Measurements from ENCODE around the gene IFI27L2. TPM values are rescaled to one million over a fixed set of nuclear protein-coding genes. Genes with fewer than 3 reads are reported as not detected.

IFI27L2 gene
- total RNA-seq, 1 donor from 2014 or later, result 30.4 TPM

- no peak for DNase-seq (ENCODE audit: low read depth, low spot score)
- no peaks in the 10 kb centered on the region for H3K4me1 Mint-ChIP-seq
These were observed 32.3 kb downstream of the IFI27L2 start for GRCh38 chr14:94097091-94097490.

GRCh38 chr14:94093418-94093817 lies 36.0 kb downstream of the IFI27L2 start:
- TF ChIP-seq, protein P1, sequence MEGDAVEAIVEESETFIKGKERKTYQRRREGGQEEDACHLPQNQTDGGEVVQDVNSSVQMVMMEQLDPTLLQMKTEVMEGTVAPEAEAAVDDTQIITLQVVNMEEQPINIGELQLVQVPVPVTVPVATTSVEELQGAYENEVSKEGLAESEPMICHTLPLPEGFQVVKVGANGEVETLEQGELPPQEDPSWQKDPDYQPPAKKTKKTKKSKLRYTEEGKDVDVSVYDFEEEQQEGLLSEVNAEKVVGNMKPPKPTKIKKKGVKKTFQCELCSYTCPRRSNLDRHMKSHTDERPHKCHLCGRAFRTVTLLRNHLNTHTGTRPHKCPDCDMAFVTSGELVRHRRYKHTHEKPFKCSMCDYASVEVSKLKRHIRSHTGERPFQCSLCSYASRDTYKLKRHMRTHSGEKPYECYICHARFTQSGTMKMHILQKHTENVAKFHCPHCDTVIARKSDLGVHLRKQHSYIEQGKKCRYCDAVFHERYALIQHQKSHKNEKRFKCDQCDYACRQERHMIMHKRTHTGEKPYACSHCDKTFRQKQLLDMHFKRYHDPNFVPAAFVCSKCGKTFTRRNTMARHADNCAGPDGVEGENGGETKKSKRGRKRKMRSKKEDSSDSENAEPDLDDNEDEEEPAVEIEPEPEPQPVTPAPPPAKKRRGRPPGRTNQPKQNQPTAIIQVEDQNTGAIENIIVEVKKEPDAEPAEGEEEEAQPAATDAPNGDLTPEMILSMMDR (conservative IDR thresholded peaks at IDR 0.05), result no peak
- no peak overlapping the region for H3K4me3 Mint-ChIP-seq
- DNase-seq (ENCODE audit: low read depth, low spot score), result no peak
- H3K36me3 Mint-ChIP-seq (ENCODE audit: low read depth), result peaks cover 2% of the 10 kb centered on the region
- H3K27me3 Mint-ChIP-seq (ENCODE audit: low read depth), result no peaks in the 10 kb centered on the region
- H3K9me3 Mint-ChIP-seq, result no peaks in the 10 kb centered on the region
- peak overlapping the region; percentile 25 for H3K27ac Mint-ChIP-seq (ENCODE audit: unreplicated experiment)
- H3K4me1 Mint-ChIP-seq, result no peaks in the 10 kb centered on the region

More at GRCh38 chr14:94097091-94097490, 32.3 kb downstream of the IFI27L2 start:
- H3K27ac Mint-ChIP-seq (ENCODE audit: unreplicated experiment), result no peak overlapping the region
- H3K27me3 Mint-ChIP-seq (ENCODE audit: low read depth), result no peaks in the 10 kb centered on the region
- peaks cover 9% of the 10 kb centered on the region for H3K36me3 Mint-ChIP-seq (ENCODE audit: low read depth)
- no peaks in the 10 kb centered on the region for H3K9me3 Mint-ChIP-seq
- TF ChIP-seq, protein P1 (conservative IDR thresholded peaks at IDR 0.05), result no peak
- no peak overlapping the region for H3K4me3 Mint-ChIP-seq

DNA sequence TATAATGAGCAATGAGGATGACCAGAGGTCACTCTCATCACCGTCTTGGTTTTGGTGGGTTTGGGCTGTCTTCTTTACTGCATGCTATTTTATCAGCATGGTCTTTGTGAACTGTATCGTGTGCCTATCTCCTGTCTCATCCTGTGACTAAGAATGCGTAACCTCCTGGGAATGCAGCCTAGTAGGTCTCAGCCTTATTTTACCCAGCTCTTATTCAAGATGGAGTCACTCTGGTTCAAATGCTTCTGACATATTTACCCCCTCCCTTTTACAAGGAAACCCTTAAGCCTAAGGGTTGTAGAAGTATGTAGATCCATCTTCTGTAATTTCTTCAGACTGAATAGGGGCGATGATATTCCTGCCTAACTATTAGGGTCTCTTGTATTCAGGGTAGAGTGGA lies 39.9 kb downstream of the IFI27L2 start:
- TF ChIP-seq, protein P1 (conservative IDR thresholded peaks at IDR 0.05), result no peak
- peaks cover 3% of the 10 kb centered on the region for H3K4me1 Mint-ChIP-seq
- no peaks in the 10 kb centered on the region for H3K27me3 Mint-ChIP-seq (ENCODE audit: low read depth)
- H3K4me3 Mint-ChIP-seq, result no peak overlapping the region
- DNase-seq (ENCODE audit: low read depth, low spot score), result no peak
- no peaks in the 10 kb centered on the region for H3K9me3 Mint-ChIP-seq
- no peak overlapping the region for H3K27ac Mint-ChIP-seq (ENCODE audit: unreplicated experiment)
- H3K36me3 Mint-ChIP-seq (ENCODE audit: low read depth), result peaks cover 3% of the 10 kb centered on the region

DNA sequence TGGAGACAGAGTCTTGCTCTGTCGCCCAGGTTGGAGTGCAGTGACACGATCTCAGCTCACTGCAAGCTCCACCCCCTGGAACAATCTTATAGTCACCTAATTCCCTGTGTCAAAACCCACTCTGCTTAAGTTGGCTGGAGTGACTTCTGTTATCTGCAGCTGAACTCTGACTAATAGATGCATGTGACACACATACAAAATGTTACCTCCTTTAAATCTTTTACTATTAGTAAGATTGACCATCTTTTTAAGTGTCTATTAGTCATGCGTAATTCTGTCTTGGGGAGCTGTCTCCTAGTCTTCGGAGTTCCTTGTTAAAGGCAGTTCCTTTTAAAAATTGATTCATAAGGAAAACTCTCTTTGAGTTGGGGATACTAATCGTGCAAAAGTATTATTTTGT lies 40.9 kb downstream of the IFI27L2 start:
- peaks cover 5% of the 10 kb centered on the region for H3K4me1 Mint-ChIP-seq
- DNase-seq (ENCODE audit: low read depth, low spot score), result no peak
- no peak overlapping the region for H3K4me3 Mint-ChIP-seq
- TF ChIP-seq, protein P1 (conservative IDR thresholded peaks at IDR 0.05), result no peak
- H3K27me3 Mint-ChIP-seq (ENCODE audit: low read depth), result no peaks in the 10 kb centered on the region
- no peak overlapping the region for H3K27ac Mint-ChIP-seq (ENCODE audit: unreplicated experiment)
- peaks cover 5% of the 10 kb centered on the region for H3K36me3 Mint-ChIP-seq (ENCODE audit: low read depth)
- no peaks in the 10 kb centered on the region for H3K9me3 Mint-ChIP-seq

- no peak overlapping the region for H3K4me3 Mint-ChIP-seq
- H3K27ac Mint-ChIP-seq (ENCODE audit: unreplicated experiment), result no peak overlapping the region
- H3K36me3 Mint-ChIP-seq (ENCODE audit: low read depth), result peaks cover 7% of the 10 kb centered on the region
- peaks cover 6% of the 10 kb centered on the region for H3K4me1 Mint-ChIP-seq
- no peaks in the 10 kb centered on the region for H3K9me3 Mint-ChIP-seq
- TF ChIP-seq, protein P1 (conservative IDR thresholded peaks at IDR 0.05), result no peak
- H3K27me3 Mint-ChIP-seq (ENCODE audit: low read depth), result no peaks in the 10 kb centered on the region
- no peak for DNase-seq (ENCODE audit: low read depth, low spot score)
These were observed 41.5 kb downstream of the IFI27L2 start for GRCh38 chr14:94087891-94088290.
